A673 (cell line): ENCODE data around the gene ZBTB8A. TPM values are rescaled to one million over a fixed set of nuclear protein-coding genes. Genes with fewer than 3 reads are reported as not detected.

Experiments used
- BruUV-seq: library from RNA; stranded (reverse); fragments of 400-500 nt; replicated peaks from 2 replicates; lab custom pipeline; 2021; lab: Mats Ljungman, UMichigan
- CTCF ChIA-PET: fragments of 300-600 bp; sonication (Branson Sonifier 250); formaldehyde crosslinking; loops from one replicate; lab custom pipeline; 2022; ENCODE audit warnings: antibody characterized with exemption; lab: Charles Lee
- POLR2A ChIA-PET: fragments of 300-600 bp; sonication (Branson Sonifier 250); formaldehyde crosslinking; loops from one replicate; lab custom pipeline; 2022; ENCODE audit warnings: antibody characterized with exemption; ENCODE audit not compliant: low non-redundant PET; lab: Charles Lee
- DNase-seq: peaks from one replicate; pipeline ENCODE4 v3.0.0-alpha.2; 2015; ENCODE audit warnings: low spot score
- H3K27ac ChIP-seq: fragments of 200-600 bp; sonication (generic); 2 replicates; pipeline ENCODE4 v1.5.1; 2016; ENCODE audit warnings: mixed run types, low read depth, mild to moderate bottlenecking, mixed read lengths, antibody characterized with exemption, low read length; ENCODE audit not compliant: poor library complexity, severe bottlenecking
- H3K27me3 ChIP-seq: fragments of 200-600 bp; sonication (generic); replicated peaks from 2 replicates; pipeline ENCODE4 v1.6.1; 2017; ENCODE audit warnings: mixed run types, low read depth, mild to moderate bottlenecking, mixed read lengths, antibody characterized with exemption, low read length; ENCODE audit not compliant: insufficient read depth, poor library complexity
- H3K36me3 ChIP-seq: fragments of 200-600 bp; sonication (generic); 2 replicates; pipeline ENCODE4 v1.6.1; 2016; ENCODE audit warnings: mixed run types, mild to moderate bottlenecking, mixed read lengths, antibody characterized with exemption, low read length; ENCODE audit not compliant: insufficient read depth, poor library complexity, severe bottlenecking
- H3K4me1 ChIP-seq: fragments of 200-600 bp; sonication (generic); 2 replicates; pipeline ENCODE4 v1.6.1; 2017; ENCODE audit warnings: mixed run types, mild to moderate bottlenecking, mixed read lengths, antibody characterized with exemption, low read length; ENCODE audit not compliant: insufficient read depth, poor library complexity, severe bottlenecking
- H3K4me3 ChIP-seq: fragments of 200-600 bp; sonication (generic); 2 replicates; pipeline ENCODE4 v1.5.1; 2016; ENCODE audit warnings: low read depth, mixed run types, mild to moderate bottlenecking, mixed read lengths, low read length; ENCODE audit not compliant: poor library complexity, severe bottlenecking
- H3K9me3 ChIP-seq: fragments of 200-600 bp; sonication (generic); 2 replicates; pipeline ENCODE4 v1.6.1; 2016; ENCODE audit warnings: mixed run types, low read depth, mild to moderate bottlenecking, mixed read lengths, antibody characterized with exemption, low read length; ENCODE audit not compliant: poor library complexity, severe bottlenecking
- EZH2 ChIP-seq: fragments of 200-600 bp; sonication (generic); IDR thresholded peaks from 2 replicates; pipeline ENCODE4 v1.6.1; 2017; ENCODE audit warnings: borderline replicate concordance, low read depth, mild to moderate bottlenecking, mixed read lengths, antibody characterized with exemption, low read length; ENCODE audit not compliant: poor library complexity, severe bottlenecking
- intact Hi-C: fragments of 100-400 bp; cut with micrococcal nuclease; formaldehyde crosslinking; loops from one replicate; pipeline ENCODE4 v1.10.0; 2022; ENCODE audit not compliant: unreplicated experiment
- total RNA-seq: library from RNA; stranded (reverse); gene quantifications from 2 replicates; pipeline ENCODE4 v1.2.3, GENCODE V29; 2021
- TF ChIP-seq, protein P1 (sequence below): fragments of 300-800, 200-600 bp; sonication (generic); conservative IDR thresholded peaks from 2 replicates; pipeline ENCODE4 v1.5.1; 2017; ENCODE audit warnings: low read depth, mild to moderate bottlenecking, antibody characterized with exemption, low read length, moderate library complexity, mixed read lengths

ZBTB8A gene
- total RNA-seq, 1 experiment from 2014 or later = 6.4 TPM

DNA sequence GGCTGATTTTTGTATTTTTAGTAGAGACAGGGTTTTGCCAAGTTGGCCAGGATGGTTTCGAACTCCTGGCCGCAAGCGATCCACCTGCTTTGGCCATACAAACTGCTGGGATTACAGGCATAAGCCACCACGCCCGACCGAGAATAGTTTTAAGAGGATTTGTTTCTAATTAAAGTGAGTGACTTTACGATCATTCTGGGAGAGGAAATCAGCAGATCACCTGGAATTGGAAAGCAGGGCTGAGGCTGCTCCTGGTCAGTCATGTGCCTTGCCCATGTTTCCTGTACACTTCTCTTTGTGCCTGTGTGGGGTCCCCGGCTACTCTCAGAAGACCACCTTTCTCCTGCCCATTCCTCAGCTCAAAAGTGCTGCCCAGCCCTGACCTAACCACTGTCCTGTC is 40.5 kb upstream of the ZBTB8A start:
- no peak for DNase-seq
- Histone ChIP-seq H3K9me3 (no peaks in the 10 kb centered on the region), H3K4me3 (no peak overlapping the region), H3K27me3 (no peaks in the 10 kb centered on the region), H3K27ac (no peak overlapping the region), H3K36me3 (no peaks in the 10 kb centered on the region), H3K4me1 (no peaks in the 10 kb centered on the region)
- ChIA-PET CTCF (no interaction called here), POLR2A (no interaction called here)
- no peak for TF ChIP-seq EZH2
- TF ChIP-seq, protein P1, sequence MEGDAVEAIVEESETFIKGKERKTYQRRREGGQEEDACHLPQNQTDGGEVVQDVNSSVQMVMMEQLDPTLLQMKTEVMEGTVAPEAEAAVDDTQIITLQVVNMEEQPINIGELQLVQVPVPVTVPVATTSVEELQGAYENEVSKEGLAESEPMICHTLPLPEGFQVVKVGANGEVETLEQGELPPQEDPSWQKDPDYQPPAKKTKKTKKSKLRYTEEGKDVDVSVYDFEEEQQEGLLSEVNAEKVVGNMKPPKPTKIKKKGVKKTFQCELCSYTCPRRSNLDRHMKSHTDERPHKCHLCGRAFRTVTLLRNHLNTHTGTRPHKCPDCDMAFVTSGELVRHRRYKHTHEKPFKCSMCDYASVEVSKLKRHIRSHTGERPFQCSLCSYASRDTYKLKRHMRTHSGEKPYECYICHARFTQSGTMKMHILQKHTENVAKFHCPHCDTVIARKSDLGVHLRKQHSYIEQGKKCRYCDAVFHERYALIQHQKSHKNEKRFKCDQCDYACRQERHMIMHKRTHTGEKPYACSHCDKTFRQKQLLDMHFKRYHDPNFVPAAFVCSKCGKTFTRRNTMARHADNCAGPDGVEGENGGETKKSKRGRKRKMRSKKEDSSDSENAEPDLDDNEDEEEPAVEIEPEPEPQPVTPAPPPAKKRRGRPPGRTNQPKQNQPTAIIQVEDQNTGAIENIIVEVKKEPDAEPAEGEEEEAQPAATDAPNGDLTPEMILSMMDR = no peak
- no TSS peak for BruUV-seq
- intact Hi-C loops = no loop called here

DNA sequence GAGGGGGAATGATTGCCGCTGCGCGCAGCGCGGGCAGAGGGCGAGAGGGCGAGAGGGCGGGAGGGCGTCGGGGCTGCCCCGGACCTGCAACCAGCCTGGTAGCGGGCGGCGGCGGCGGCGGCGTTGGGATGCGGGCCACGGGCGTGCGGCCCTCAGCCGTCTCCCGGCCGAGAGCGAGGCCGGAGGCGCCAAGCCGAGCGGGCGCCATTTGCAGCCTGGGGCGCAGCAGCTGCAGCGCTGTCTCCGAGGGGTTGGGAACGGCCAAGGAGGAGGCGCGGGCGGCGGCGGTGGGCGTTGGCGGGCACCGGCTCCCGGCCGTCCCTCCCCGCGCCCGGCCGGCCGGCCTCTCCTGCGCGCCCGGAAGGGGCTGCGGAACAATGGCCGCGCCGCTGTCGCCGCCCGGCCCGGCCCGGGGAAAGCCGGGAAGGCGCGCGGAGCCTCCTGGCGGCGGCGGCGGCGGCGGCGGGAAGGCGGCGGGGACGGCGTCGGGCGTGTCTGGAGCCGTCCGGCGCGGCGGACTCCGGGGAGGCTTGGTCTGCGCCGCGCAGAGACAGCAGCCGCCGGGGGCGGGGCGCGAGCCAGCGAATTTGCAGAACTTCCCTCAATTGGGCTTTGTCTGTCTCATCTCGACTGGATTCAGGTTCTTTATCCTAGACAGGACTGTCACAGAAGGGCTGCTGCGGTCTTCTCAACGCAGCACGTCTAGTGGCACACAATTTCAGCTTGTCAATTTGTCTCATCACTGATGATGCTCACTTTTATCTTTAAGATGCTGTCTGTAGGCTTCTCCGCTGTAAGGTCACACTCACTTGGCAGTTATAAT is 38.6 kb upstream of the ZBTB8A start:
- Histone ChIP-seq H3K36me3 (no peaks in the 10 kb centered on the region), H3K27me3 (no peaks in the 10 kb centered on the region), H3K27ac (peak overlapping the region; percentile 89), H3K4me3 (peak overlapping the region; percentile 78), H3K9me3 (no peaks in the 10 kb centered on the region), H3K4me1 (no peaks in the 10 kb centered on the region)
- BruUV-seq = no TSS peak
- intact Hi-C loops = no loop called here
- CTCF ChIA-PET = interaction anchor here (0.6 kb wide), 1 partner anchor 20 kb away, joined by 4 read pairs; no protein-coding TSS in a partner anchor
- POLR2A ChIA-PET = no interaction called here
- TF ChIP-seq, protein P1 = no peak
- TF ChIP-seq EZH2 = no peak
- peak; percentile 80 for DNase-seq

DNA sequence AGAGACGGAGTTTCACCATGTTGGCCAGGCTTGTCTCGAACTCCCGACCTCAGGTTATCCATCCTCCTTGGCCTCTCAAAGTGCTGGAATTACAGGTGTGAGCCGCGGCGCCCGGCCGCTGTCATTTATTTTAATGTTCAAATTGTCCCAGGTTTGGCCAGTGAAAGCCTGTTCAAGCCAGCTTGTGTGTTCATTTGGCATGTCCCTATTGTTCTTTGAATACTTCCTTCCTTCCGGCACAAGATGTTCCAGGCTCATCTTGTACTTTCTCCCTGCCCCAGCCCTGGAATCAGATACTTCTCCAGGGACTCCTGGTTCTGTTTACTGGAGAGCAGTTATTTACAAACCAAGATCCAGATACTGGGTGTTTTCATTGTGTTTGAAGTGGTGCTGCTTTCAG is 37.4 kb upstream of the ZBTB8A start:
- BruUV-seq = no TSS peak
- Histone ChIP-seq H3K9me3 (no peaks in the 10 kb centered on the region), H3K27me3 (no peaks in the 10 kb centered on the region), H3K4me3 (no peak overlapping the region), H3K4me1 (no peaks in the 10 kb centered on the region), H3K27ac (no peak overlapping the region), H3K36me3 (no peaks in the 10 kb centered on the region)
- intact Hi-C loops = no loop called here
- DNase-seq = no peak
- POLR2A ChIA-PET = no interaction called here
- TF ChIP-seq, protein P1 = no peak
- no peak for TF ChIP-seq EZH2
- CTCF ChIA-PET = interaction anchor here (0.6 kb wide), 3 partner anchors 136 to 217 kb away, joined by 4 to 14 read pairs (median 9); no protein-coding TSS in a partner anchor
